Psoas muscle (tissue), 8 donors: ENCODE measurements around the gene GK. TPM values are rescaled to one million over a fixed set of nuclear protein-coding genes. Genes with fewer than 3 reads are reported as not detected.

ENCODE experiments used
- ATAC-seq, 4 donors: fragments of 200-7000 bp; cut with Tn5 transposase; one replicate each; pipeline ENCODE4 v1.9.1; 2020; ENCODE audit warnings: moderate library complexity in 3 of 4, mild to moderate bottlenecking in 2 of 4
- DNase-seq, 2 donors: peaks; one replicate each; pipeline ENCODE4 v3.0.0-alpha.2; 2020
- H3K27ac ChIP-seq: fragments of 200-600 bp; one replicate; pipeline ENCODE4 v1.8.0; 2022
- H3K27me3 ChIP-seq, 3 donors: fragments of 200-600 bp in 1 of 3; one replicate each; pipeline versions ENCODE4 v1.6.1 to v1.8.0; 2013 to 2022; ENCODE audit warnings: low read length in 2 of 3, mild to moderate bottlenecking in 2 of 3, moderate library complexity in 1 of 3; ENCODE audit not compliant: insufficient read depth in 3 of 3
- H3K36me3 ChIP-seq, 2 donors: fragments of 200-600 bp in 1 of 2; one replicate each; pipeline versions ENCODE4 v1.6.1 to v1.8.0; 2013 to 2022; ENCODE audit warnings: low read depth in 1 of 2, mild to moderate bottlenecking in 1 of 2, moderate library complexity in 1 of 2; ENCODE audit not compliant: insufficient read depth in 1 of 2
- H3K4me1 ChIP-seq: fragments of 200-600 bp; one replicate; pipeline ENCODE4 v1.8.0; 2022
- H3K4me3 ChIP-seq: fragments of 200-600 bp; one replicate; pipeline ENCODE4 v1.8.0; 2022; ENCODE audit warnings: mild to moderate bottlenecking
- H3K9me3 ChIP-seq: fragments of 200-600 bp; one replicate; pipeline ENCODE4 v1.8.0; 2022
- CTCF ChIP-seq: fragments of 200-600 bp; IDR thresholded peaks from one replicate; pipeline ENCODE4 v1.8.0; 2022; ENCODE audit warnings: antibody characterized with exemption
- WGBS, 3 donors: extraction: QIAGEN DNeasy Blood & Tissue Kit; methylation state at CpG; one replicate each; pipeline versions ENCODE4 v1.1.6 to v1.1.7; 2013; 5-methylcytosine and 5-hydroxymethylcytosine counted together
- intact Hi-C, 2 donors: fragments of 100-400 bp; cut with DNase I; formaldehyde crosslinking; loops; one replicate each; pipeline versions ENCODE4 v1.11.0 to v1.14.2; 2022
- polyA plus RNA-seq, 3 donors: library from polyadenylated mRNA; stranded (reverse); fragments of 200-250 nt; gene quantifications; one replicate each; pipeline ENCODE4 v1.2.3, GENCODE V29; 2013
- total RNA-seq, 4 donors: library from RNA; stranded (reverse); fragmentation: NEBNext Ultra II Directional in 2 of 4; extraction: Animal tissue kit (Norgen Biotek cat#: 25700) in 2 of 4; gene quantifications; one replicate each; pipeline versions ENCODE4 v1.2.1 to v1.2.4, GENCODE V29; 2021 to 2023
- donor health status: healthy with polysubstance abuse.
- donor health status: DM: no; HTN: no; CAD: no; lungs with moderate emphysema.
- donor health status: Bipolar disorder and iron deficiency.
- donor health status: healthy.
- donor health status: DM: yes; HTN: yes; CAD: no.
- donor health status: DM: no; HTN: no; CAD: no.
- donor health status: DM: no; HTN: no; CAD: no.
- donor health status: DM: yes; HTN: yes; CAD: no.

Gene GK
- total and polyA plus RNA-seq, 7 donors: 1.1 to 5.2 (median 4.2) TPM

GRCh38 chrX:30613721-30614120 lies 39.5 kb upstream of the GK start:
- Histone ChIP-seq H3K9me3 (peaks cover 4% of the 10 kb centered on the region), H3K27me3 (no peaks in the 10 kb centered on the region), H3K27ac (no peak overlapping the region), H3K4me3 (no peak overlapping the region), H3K36me3 (no peaks in the 10 kb centered on the region), H3K4me1 (no peaks in the 10 kb centered on the region)
- ATAC-seq (no peak), DNase-seq (no peak)
- 59 to 85% (median 83%) methylated on average over 5 of the region's 5 CpGs for WGBS, 3 donors
- intact Hi-C loops: no loop called here
- no peak for TF ChIP-seq CTCF

DNA sequence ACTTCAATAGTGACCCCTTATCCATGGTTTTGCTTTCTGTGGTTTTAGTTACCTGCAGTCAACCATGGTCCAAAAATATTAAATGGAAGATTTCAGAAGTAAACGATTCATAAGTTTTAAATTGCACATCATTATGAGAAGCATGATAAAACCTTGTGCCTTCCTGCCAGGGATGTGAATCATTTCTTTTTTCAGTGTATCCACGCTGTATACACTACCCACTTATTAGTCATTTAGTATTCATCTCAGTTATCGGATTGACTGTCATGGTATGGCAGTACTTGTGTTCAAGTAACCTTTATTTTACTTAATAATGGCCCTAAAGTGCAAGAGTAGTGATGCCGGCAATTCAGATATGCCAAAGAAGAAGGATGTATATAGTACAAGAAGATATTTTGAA lies 38.0 kb upstream of the GK start:
- H3K4me3 ChIP-seq: no peak overlapping the region
- H3K36me3 ChIP-seq: no peaks in the 10 kb centered on the region
- H3K9me3 ChIP-seq: peaks cover 4% of the 10 kb centered on the region
- intact Hi-C loops: no loop called here
- ATAC-seq (no peak), DNase-seq (no peak)
- 54 to 89% (median 84%) methylated on average over 4 of the region's 4 CpGs for WGBS, 3 donors
- no peak for TF ChIP-seq CTCF
- H3K27me3 ChIP-seq: no peaks in the 10 kb centered on the region
- no peak overlapping the region for H3K27ac ChIP-seq
- H3K4me1 ChIP-seq: no peaks in the 10 kb centered on the region

GRCh38 chrX:30618160-30618765 lies 35.0 kb upstream of the GK start:
- WGBS, 3 donors: 74 to 84% (median 74%) methylated on average over 7 of the region's 7 CpGs
- peaks cover 12% of the 10 kb centered on the region for H3K9me3 ChIP-seq
- H3K36me3 ChIP-seq: no peaks in the 10 kb centered on the region
- no peak overlapping the region for H3K27ac ChIP-seq
- H3K4me1 ChIP-seq: no peaks in the 10 kb centered on the region
- no peaks in the 10 kb centered on the region for H3K27me3 ChIP-seq
- DNase-seq (no peak), ATAC-seq (no peak)
- intact Hi-C loops: no loop called here
- TF ChIP-seq CTCF: no peak
- H3K4me3 ChIP-seq: no peak overlapping the region

DNA sequence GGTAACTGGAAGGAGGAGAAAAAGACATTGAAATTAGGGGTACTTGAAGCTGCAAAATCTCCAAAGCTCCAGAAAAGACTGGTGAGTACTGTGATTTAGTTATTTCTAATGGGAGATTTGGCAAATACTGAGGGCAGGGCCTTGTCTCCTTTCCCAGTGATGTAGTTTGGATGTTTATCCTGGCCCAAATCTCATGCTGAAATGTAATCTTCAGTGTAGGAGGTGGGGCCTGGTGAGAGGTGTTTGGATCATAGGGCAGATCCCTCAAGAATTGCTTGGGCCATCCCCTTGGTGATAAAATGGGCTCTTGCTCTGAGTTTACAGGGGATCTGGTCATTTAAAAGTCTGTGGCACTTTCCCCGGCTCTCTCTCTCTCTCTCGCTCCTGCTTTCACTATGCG lies 33.1 kb upstream of the GK start:
- H3K27ac ChIP-seq: no peak overlapping the region
- no peaks in the 10 kb centered on the region for H3K36me3 ChIP-seq
- TF ChIP-seq CTCF: no peak
- no peaks in the 10 kb centered on the region for H3K4me1 ChIP-seq
- WGBS, 3 donors: 85 to 97% (median 92%) methylated on average over 3 of the region's 3 CpGs
- H3K27me3 ChIP-seq: no peaks in the 10 kb centered on the region
- intact Hi-C loops: no loop called here
- no peak for DNase-seq
- no peak for ATAC-seq
- H3K4me3 ChIP-seq: no peak overlapping the region
- peaks cover 12% of the 10 kb centered on the region for H3K9me3 ChIP-seq

DNA sequence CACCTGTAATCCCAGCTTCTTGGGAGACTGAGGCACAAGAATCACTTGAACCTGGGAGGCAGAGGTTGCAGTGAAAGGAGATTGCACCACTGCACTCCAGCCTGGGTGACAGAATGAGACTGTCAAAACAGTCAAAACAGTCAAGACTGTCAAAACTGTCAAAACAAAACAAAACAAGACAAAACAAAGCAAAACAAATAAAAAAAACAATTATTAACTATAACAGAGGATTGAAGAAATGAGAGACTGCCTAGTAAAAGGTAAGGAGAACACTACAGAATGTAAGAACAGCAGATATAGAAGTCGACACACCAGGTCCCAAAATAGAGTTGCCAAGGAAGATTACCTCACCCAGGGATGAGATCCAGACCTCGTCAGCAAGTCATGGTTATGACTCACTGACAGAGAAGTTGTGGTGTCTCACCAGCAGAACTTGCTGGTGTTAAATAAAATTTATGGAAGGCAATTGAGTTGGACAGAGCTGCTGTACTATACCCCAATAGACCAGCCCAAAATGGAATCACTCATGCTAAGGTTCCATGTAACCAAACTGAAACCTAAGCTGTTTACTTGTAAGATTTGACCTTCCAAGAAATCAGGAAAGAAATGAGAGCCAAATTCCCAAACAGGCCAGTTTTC lies 32.1 kb upstream of the GK start:
- no peaks in the 10 kb centered on the region for H3K4me1 ChIP-seq
- H3K27me3 ChIP-seq: no peaks in the 10 kb centered on the region
- intact Hi-C loops: no loop called here
- peak overlapping the region; percentile 25 for H3K27ac ChIP-seq
- ATAC-seq (peak; percentile 89 to 97 (median 92)), DNase-seq (no peak)
- H3K9me3 ChIP-seq: peaks cover 12% of the 10 kb centered on the region
- H3K36me3 ChIP-seq: no peaks in the 10 kb centered on the region
- WGBS, 3 donors: 7 to 25% (median 9%) methylated on average over 2 of the region's 2 CpGs
- TF ChIP-seq CTCF: no peak
- H3K4me3 ChIP-seq: no peak overlapping the region
